Cardiac atrium fibroblast (primary cell): ENCODE measurements around the gene OR1E2. TPM values are rescaled to one million over a fixed set of nuclear protein-coding genes. Genes with fewer than 3 reads are reported as not detected.

Experiments
- total RNA-seq: library from RNA; depleted of rRNA; stranded (reverse); fragments of >200 nt; gene quantifications from 2 replicates; pipeline ENCODE4 v1.2.3, GENCODE V29; 2015

OR1E2 gene
- total RNA-seq: not detected in 2 replicates

GRCh38 chr17:3433741-3434140 is at the start of gene OR1E2:
OR1E2 (minus strand) TSS chr17:3433841; CDS start chr17:3433841, 0 bp downstream.

GRCh38 chr17:3475812-3476610 is 42.4 kb upstream of the OR1E2 start, which contains the start of gene ASPA:
ASPA (plus strand) TSS chr17:3475997; CDS start chr17:3476160, 163 bp downstream.

GRCh38 chr17:3471599-3471998 is 38.0 kb upstream of the OR1E2 start, which contains the start of gene SPATA22:
SPATA22 (minus strand) TSS chr17:3471819; CDS start chr17:3469325, 2,494 bp downstream.

GRCh38 chr17:3411070-3411469 is 22.6 kb downstream of the OR1E2 start, which contains the start of gene OR3A3:
OR3A3 (plus strand) TSS chr17:3411370.

GRCh38 chr17:3398310-3398709 is 35.3 kb downstream of the OR1E2 start, which contains the start of gene OR1E1:
OR1E1 (minus strand) TSS chr17:3398410; CDS start chr17:3398410, 0 bp downstream.

GRCh38 chr17:3385869-3386816 is 47.5 kb downstream of the OR1E2 start, which contains the start of gene OR3A2:
OR3A2 (minus strand) TSS chr17:3386308.

Other genes with a start within 250 kb of the OR1E2 start
- not detected in 2 replicates for gene OR1A2, start 236.3 kb downstream of the OR1E2 start, total RNA-seq
- gene OR1A1, start 226.2 kb downstream of the OR1E2 start, total RNA-seq: not detected in 2 replicates
- gene OR3A1, start 135.5 kb downstream of the OR1E2 start, total RNA-seq: not detected in 2 replicates
- gene OR3A2, start 47.5 kb downstream of the OR1E2 start, total RNA-seq: not detected in 2 replicates
- gene OR1E1, start 35.4 kb downstream of the OR1E2 start, total RNA-seq: not detected in 2 replicates
- gene OR3A3, start 22.5 kb downstream of the OR1E2 start, total RNA-seq: not detected in 2 replicates
- not detected in 2 replicates for gene SPATA22, start 38.0 kb upstream of the OR1E2 start, total RNA-seq
- gene ASPA, start 42.2 kb upstream of the OR1E2 start, total RNA-seq: 2.5 and 4.1 TPM in 2 replicates
- 0.32 and 9.2 TPM in 2 replicates for gene TRPV3, start 124.0 kb upstream of the OR1E2 start, total RNA-seq
- 0.81 and 2.0 TPM in 2 replicates for gene TRPV1, start 175.6 kb upstream of the OR1E2 start, total RNA-seq
- 7.3 and 12.1 TPM in 2 replicates for gene SHPK, start 202.4 kb upstream of the OR1E2 start, total RNA-seq
- 14.1 and 39.0 TPM in 2 replicates for gene CTNS, start 202.9 kb upstream of the OR1E2 start, total RNA-seq
- 255 and 297 TPM in 2 replicates for gene TAX1BP3, start 234.7 kb upstream of the OR1E2 start, total RNA-seq
- gene EMC6, start 235.0 kb upstream of the OR1E2 start, total RNA-seq: 19.1 and 40.1 TPM in 2 replicates